Stomach (tissue), 9 donors: ENCODE data around the gene CRYBB1. TPM values are rescaled to one million over a fixed set of nuclear protein-coding genes. Genes with fewer than 3 reads are reported as not detected.

Experiments
- DNase-seq, 2 donors: peaks; one replicate each; pipeline versions ENCODE4 v3.0.0 to v3.0.0-alpha.2; 2013 to 2019
- H3K27ac ChIP-seq, 5 donors: fragments of 200-600 bp in 4 of 5; sonication (generic) in 4 of 5; one replicate each; pipeline ENCODE4 v1.5.1; 2013 to 2019; ENCODE audit warnings: mild to moderate bottlenecking in 1 of 5, moderate library complexity in 1 of 5
- H3K27me3 ChIP-seq, 3 donors: fragments of 200-600 bp; sonication (generic); one replicate each; pipeline ENCODE4 v1.5.1; 2017 to 2019; ENCODE audit warnings: mixed run types in 1 of 3
- H3K36me3 ChIP-seq, 4 donors: fragments of 200-600 bp; sonication (generic); 1 replicate in 3 of 4; 2 replicates in 1 of 4; pipeline ENCODE4 v1.5.1; 2016 to 2019
- H3K4me1 ChIP-seq, 4 donors: fragments of 200-600 bp; sonication (generic); one replicate each; pipeline ENCODE4 v1.5.1; 2016 to 2019
- H3K4me3 ChIP-seq, 4 donors: fragments of 200-600 bp; sonication (generic) in 3 of 4; one replicate each; pipeline ENCODE4 v1.5.1; 2016 to 2019; ENCODE audit warnings: mild to moderate bottlenecking in 1 of 4
- H3K9me3 ChIP-seq, 4 donors: fragments of 200-600 bp; sonication (generic); one replicate each; pipeline ENCODE4 v1.5.1; 2016 to 2019
- EP300 ChIP-seq: sonication (generic); formaldehyde crosslinking; IDR thresholded peaks from one replicate; pipeline ENCODE4 v1.6.1; 2017; ENCODE audit warnings: antibody characterized with exemption
- POLR2A ChIP-seq, 4 donors: fragments of 450-650 bp; IDR thresholded peaks; one replicate each; pipeline ENCODE4 v1.6.1; 2016; ENCODE audit warnings: antibody characterized with exemption in 4 of 4, control low read depth in 2 of 4, mild to moderate bottlenecking in 1 of 4, moderate library complexity in 1 of 4
- POLR2AphosphoS5 ChIP-seq, 3 donors: sonication (generic); formaldehyde crosslinking; IDR thresholded peaks; one replicate each; pipeline ENCODE4 v1.6.1; 2016; ENCODE audit warnings: antibody characterized with exemption in 3 of 3
- WGBS, 5 donors: extraction: QIAGEN DNeasy Blood & Tissue Kit in 3 of 5; methylation state at CpG; one replicate each; pipeline versions ENCODE4 v1.1.5 to v1.1.7; 2013 to 2018; 5-methylcytosine and 5-hydroxymethylcytosine counted together
- intact Hi-C: fragments of 100-400 bp; cut with DNase I; formaldehyde crosslinking; loops from one replicate; pipeline ENCODE4 v1.15.1; 2023; ENCODE audit warnings: low total_unique reads
- polyA plus RNA-seq, 3 donors: library from polyadenylated mRNA; stranded (reverse); fragments of 200-250 nt; gene quantifications; one replicate each; pipeline ENCODE4 v1.2.3, GENCODE V29; 2013
- total RNA-seq, 5 donors: library from RNA; depleted of rRNA; stranded (reverse); fragments of >200 nt; gene quantifications; one replicate each; pipeline versions ENCODE4 v1.1.0 to v1.2.3, GENCODE V29; 2014 to 2016
- TF ChIP-seq, protein P1 (sequence below), 7 experiments: fragments of 450-650 bp in 4 of 7; fragments of 200-600 bp in 3 of 7; sonication (generic) in 3 of 7; IDR thresholded peaks; one replicate each; pipeline ENCODE4 v1.5.1; 2016 to 2019; ENCODE audit warnings: antibody characterized with exemption in 7 of 7, control low read depth in 2 of 7, mild to moderate bottlenecking in 1 of 7
- donor health status: healthy with polysubstance abuse.
- donor health status: Bipolar disorder and iron deficiency.
- donor health status: healthy.

The CRYBB1 gene
- total and polyA plus RNA-seq, 8 donors, result 0.20 to 1.2 (median 0.62) TPM; not detected in 4

DNA sequence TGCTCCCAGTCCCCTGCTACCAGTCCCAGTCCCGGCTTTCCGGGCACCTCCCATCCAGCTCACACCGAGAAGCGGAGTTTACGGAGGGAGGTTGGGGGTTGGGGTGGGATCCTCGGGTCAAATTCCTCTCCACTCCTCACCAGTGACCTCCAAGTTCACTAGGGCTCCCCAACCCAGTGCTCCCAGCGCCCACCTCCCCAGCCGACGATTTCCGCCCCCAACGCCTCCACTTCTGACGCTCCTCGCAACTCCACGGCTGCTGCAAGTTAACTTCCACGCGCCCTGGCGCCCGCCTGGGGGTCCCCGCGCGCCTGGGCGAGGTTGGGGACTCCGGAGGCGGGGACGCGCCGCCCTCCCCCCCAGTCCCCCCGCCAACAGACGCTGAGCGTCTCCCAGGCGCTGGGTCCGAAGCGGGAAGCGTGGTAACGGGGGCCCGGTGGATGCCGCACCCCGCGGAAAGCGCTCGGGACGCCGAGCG is 28.4 kb downstream of the CRYBB1 start:
- TF ChIP-seq POLR2AphosphoS5 (IDR thresholded peaks at IDR 0.05) (no peak), POLR2A (IDR thresholded peaks at IDR 0.05) (no peak), EP300 (no peak)
- TF ChIP-seq, protein P1, sequence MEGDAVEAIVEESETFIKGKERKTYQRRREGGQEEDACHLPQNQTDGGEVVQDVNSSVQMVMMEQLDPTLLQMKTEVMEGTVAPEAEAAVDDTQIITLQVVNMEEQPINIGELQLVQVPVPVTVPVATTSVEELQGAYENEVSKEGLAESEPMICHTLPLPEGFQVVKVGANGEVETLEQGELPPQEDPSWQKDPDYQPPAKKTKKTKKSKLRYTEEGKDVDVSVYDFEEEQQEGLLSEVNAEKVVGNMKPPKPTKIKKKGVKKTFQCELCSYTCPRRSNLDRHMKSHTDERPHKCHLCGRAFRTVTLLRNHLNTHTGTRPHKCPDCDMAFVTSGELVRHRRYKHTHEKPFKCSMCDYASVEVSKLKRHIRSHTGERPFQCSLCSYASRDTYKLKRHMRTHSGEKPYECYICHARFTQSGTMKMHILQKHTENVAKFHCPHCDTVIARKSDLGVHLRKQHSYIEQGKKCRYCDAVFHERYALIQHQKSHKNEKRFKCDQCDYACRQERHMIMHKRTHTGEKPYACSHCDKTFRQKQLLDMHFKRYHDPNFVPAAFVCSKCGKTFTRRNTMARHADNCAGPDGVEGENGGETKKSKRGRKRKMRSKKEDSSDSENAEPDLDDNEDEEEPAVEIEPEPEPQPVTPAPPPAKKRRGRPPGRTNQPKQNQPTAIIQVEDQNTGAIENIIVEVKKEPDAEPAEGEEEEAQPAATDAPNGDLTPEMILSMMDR (IDR thresholded peaks at IDR 0.05), result no peak
- intact Hi-C loops, result no loop called here
- Histone ChIP-seq H3K4me1 (peaks cover 6 to 57% (median 31%) of the 10 kb centered on the region in 4 donors), H3K27me3 (peaks cover 0 to 7% (median 0%) of the 10 kb centered on the region in 3 donors), H3K9me3 (no peaks in the 10 kb centered on the region), H3K4me3 (peak overlapping the region; percentile 88 to 94 (median 92)), H3K27ac (peak overlapping the region; percentile 74 to 92 (median 85)), H3K36me3 (no peaks in the 10 kb centered on the region)
- DNase-seq, result peak; percentile 38 to 62
- 0 to 1% (median 1%) methylated on average over 16 to 44 of the region's 44 CpGs for WGBS, 5 donors

DNA sequence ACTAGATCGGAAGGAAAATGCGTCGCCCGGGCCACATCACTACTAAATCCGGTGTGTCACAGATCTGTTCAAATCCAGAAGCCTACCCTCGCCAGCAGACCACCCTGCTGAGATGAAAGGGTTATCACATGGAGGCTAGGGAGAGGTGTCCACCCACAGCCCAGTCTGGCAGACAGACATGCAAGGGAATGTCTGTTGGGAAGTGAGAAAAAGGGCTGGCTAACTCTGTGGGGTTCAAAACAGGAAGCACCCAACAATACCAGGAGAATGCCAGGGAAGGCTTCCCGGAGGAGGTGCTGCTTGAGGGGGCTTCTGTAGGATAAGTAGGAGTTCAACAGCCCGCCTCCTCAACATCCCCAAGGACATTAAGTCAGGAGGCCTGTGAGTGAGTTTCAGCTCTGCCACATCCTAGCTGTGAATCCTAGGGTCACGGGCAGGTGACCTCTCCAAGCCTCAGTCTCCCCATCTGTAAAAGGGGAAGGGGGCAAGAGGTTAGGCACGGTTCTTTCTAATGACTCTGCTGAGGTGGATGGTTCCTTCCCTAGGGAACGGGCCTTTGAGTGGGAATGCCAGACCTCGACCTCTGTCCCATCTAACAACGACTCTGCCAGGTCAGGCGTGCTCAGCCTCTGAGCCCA is 29.0 kb downstream of the CRYBB1 start:
- intact Hi-C loops, result no loop called here
- no peak for TF ChIP-seq POLR2A (IDR thresholded peaks at IDR 0.05)
- TF ChIP-seq POLR2AphosphoS5 (IDR thresholded peaks at IDR 0.05), result no peak
- TF ChIP-seq, protein P1 (IDR thresholded peaks at IDR 0.05), result no peak
- no peak for TF ChIP-seq EP300
- WGBS, 5 donors, result 55 to 63% (median 56%) methylated on average over 13 to 14 of the region's 14 CpGs
- peak overlapping the region; percentile 88 to 94 (median 92) for H3K4me3 ChIP-seq
- peaks cover 0 to 1% (median 0%) of the 10 kb centered on the region in 3 donors for H3K27me3 ChIP-seq
- no peaks in the 10 kb centered on the region for H3K9me3 ChIP-seq
- H3K27ac ChIP-seq, result peak overlapping the region; percentile 74 to 92 (median 85)
- no peaks in the 10 kb centered on the region for H3K36me3 ChIP-seq
- peaks cover 6 to 57% (median 31%) of the 10 kb centered on the region in 4 donors for H3K4me1 ChIP-seq
- no peak for DNase-seq

DNA sequence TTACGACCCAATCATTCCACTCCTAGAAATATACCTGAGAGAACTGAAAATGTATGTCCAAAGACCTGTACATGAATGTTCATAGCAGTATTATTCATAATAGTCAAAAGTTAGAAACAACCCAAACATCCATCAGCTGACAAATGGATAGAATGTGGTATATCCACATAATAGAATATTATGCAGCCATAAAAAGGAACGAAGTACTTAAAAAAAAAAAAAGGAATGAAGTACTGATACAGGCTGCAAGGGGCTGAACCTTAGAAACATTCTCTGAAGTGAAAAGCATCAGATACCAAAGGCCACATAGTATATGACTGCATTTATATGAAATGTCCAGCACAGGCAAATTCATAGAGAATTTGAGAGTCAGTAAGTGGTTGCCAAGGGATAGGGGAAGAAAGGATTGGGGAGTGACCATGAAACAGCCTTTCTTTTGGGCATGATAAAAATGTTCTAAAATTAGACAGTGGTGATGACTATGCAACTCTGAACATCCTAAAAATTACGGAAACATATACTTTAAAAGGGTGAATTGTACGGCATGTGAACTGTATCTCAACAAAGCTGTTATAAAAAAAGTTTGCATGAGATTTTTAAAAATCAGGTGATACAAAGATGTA is 29.7 kb downstream of the CRYBB1 start:
- peaks cover 6 to 57% (median 31%) of the 10 kb centered on the region in 4 donors for H3K4me1 ChIP-seq

More for the DNA sequence above, 29.7 kb downstream of the CRYBB1 start:
- H3K4me3 ChIP-seq, result peak overlapping the region in 2 of 4 donors; percentile 88 to 93
- 87 to 98% (median 94%) methylated on average over 4 of the region's 4 CpGs for WGBS, 5 donors
- TF ChIP-seq POLR2AphosphoS5 (IDR thresholded peaks at IDR 0.05) (no peak), POLR2A (IDR thresholded peaks at IDR 0.05) (no peak), EP300 (no peak)
- TF ChIP-seq, protein P1 (IDR thresholded peaks at IDR 0.05), result no peak
- H3K27me3 ChIP-seq, result no peaks in the 10 kb centered on the region
- intact Hi-C loops, result no loop called here
- peak overlapping the region in 2 of 5 donors; percentile 83 to 92 for H3K27ac ChIP-seq
- no peak for DNase-seq
- no peaks in the 10 kb centered on the region for H3K9me3 ChIP-seq
- H3K36me3 ChIP-seq, result no peaks in the 10 kb centered on the region
